Measurements from ENCODE around the gene ERCC5. TPM values are rescaled to one million over a fixed set of nuclear protein-coding genes. Genes with fewer than 3 reads are reported as not detected.

The ERCC5 gene
- total RNA-seq (2014; rRNA removed; shearing (Covaris generic)): 24.4 and 26.8 TPM in 2 replicates

DNA sequence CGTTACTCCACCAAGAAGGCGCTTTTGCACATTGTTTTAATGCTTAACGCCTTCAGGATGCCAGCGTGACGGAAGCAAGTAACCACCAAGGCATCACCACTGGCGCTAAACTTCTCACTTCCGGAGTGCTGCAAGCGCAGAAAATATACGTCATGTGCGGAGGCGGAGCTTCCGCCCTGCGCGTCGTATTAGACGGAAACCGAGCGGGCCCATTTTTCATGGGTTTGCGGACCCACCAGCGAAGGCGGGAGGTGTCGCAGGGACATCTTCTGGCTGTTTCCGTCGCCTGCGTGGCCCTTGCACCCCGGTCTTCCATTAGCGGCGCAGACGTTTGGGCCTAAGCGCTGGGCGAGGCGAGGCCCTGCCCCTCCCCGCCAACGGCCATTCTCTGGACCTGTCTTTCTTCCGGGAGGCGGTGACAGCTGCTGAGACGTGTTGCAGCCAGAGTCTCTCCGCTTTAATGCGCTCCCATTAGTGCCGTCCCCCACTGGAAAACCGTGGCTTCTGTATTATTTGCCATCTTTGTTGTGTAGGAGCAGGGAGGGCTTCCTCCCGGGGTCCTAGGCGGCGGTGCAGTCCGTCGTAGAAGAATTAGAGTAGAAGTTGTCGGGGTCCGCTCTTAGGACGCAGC, at the start of gene ERCC5:
Gene ERCC5, plus strand, starts transcription at position 403 of the 631 bp plus-strand sequence. CDS start 235 bp downstream, outside the sequence.
- peak within 1 kb of the TSS; percentile 85 for H3K4me3 ChIP-seq (ENCODE audit: insufficient read depth, low read depth, low read length)
- DNase-seq: peak; percentile 76
- no peaks in the 10 kb centered on the region for H3K36me3 ChIP-seq (replicated peaks; ENCODE audit: control insufficient read depth, insufficient read depth, low read length)
- no peaks in the 10 kb centered on the region for H3K27me3 ChIP-seq (ENCODE audit: control insufficient read depth, insufficient read depth, low read length)

DNA sequence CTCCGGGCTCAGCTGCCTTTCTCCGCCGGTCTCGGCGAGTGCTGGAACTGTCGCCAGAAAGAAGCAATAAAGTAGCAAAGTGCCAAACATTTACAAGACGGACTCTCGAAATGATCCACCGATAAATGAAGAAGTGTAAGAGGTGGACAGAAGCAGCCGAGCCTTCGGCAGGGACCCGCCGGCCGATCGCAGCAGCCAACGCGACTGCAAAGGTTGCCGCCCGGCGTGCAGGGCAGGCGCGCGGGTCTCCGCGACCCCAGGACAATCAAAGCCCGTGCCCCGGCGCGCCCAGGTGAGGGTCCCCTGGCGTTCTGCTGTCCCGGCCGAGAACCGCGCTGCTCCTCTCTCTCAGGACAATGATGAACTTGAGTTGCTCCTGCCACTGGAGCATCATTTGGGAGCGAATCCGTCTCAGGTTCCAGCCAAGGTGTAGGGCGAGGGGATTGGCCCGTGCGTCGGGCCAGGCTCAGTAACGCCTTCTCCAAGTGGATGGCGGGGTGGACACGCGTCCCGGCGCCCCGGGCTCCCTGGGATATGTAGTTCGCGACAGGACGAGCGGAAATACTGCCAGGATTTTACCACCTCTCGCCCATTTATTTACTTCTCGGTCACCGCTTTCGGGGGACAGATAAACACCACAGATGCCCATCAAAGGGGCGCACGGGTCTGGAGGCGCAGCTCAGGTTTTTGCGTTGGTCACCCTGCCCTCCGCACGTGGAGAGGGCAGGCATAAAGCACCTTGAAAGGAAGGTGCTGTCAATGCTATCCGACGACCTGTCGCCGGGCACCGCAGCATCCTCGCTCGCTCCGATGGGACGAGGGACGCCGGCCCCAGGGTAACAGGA, 47.0 kb upstream of the ERCC5 start, which contains the start of the genes BIVM and POGLUT2:
Gene BIVM, plus strand, starts transcription at position 539 of the 845 bp plus-strand sequence. CDS start 8,149 bp downstream, outside the sequence.
Gene POGLUT2, minus strand, starts transcription at position 396 of the 845 bp plus-strand sequence. Its CDS starts 306 bp downstream, at position 90.
- Histone ChIP-seq H3K36me3 (replicated peaks; ENCODE audit: control insufficient read depth, insufficient read depth, low read length) (no peaks in the 10 kb centered on the region), H3K27me3 (ENCODE audit: control insufficient read depth, insufficient read depth, low read length) (peaks cover 11% of the 10 kb centered on the region), H3K4me3 (ENCODE audit: insufficient read depth, low read depth, low read length) (peak within 1 kb of the TSS; percentile 78)
- DNase-seq: peak; percentile 96

DNA sequence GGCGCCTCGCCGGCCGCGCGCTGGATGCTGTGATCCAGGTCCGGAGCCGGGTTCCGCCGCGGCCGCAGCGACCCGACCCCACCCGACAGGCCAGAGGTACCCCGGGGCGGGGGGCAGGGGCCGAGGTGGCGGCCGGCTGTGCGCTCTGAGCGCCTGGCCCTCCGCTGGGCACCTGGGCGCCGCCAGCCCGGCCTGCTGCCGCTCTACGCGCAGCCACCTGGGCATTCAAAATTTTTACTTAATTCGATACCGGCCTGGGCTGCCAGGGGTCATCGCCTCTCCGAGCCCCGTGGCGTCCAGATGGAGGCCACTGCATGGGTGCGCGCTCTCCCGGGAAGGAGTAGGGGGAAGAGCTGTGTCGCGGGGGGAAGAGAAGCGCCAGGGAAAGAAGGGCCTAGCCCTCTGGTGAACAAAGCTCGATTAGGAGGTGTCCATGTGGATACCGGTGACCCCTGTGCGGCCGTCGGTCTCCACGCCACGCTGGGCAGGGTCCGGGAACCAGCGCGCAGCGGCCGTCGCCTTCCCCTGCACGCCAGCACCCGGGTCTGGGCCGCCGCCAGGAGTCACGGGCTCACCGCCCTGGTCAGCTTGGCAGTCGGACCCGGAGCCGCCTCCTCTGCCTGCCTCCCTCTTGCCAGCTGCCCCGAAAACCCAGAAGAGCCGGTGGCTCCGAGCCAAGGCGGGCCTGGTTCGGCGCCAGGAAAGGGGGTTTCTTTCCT, 46.2 kb upstream of the ERCC5 start:
- Histone ChIP-seq H3K27me3 (ENCODE audit: control insufficient read depth, insufficient read depth, low read length) (peaks cover 11% of the 10 kb centered on the region), H3K4me3 (ENCODE audit: insufficient read depth, low read depth, low read length) (peak overlapping the region; percentile 78), H3K36me3 (replicated peaks; ENCODE audit: control insufficient read depth, insufficient read depth, low read length) (no peaks in the 10 kb centered on the region)
- peak; percentile 72 for DNase-seq

DNA sequence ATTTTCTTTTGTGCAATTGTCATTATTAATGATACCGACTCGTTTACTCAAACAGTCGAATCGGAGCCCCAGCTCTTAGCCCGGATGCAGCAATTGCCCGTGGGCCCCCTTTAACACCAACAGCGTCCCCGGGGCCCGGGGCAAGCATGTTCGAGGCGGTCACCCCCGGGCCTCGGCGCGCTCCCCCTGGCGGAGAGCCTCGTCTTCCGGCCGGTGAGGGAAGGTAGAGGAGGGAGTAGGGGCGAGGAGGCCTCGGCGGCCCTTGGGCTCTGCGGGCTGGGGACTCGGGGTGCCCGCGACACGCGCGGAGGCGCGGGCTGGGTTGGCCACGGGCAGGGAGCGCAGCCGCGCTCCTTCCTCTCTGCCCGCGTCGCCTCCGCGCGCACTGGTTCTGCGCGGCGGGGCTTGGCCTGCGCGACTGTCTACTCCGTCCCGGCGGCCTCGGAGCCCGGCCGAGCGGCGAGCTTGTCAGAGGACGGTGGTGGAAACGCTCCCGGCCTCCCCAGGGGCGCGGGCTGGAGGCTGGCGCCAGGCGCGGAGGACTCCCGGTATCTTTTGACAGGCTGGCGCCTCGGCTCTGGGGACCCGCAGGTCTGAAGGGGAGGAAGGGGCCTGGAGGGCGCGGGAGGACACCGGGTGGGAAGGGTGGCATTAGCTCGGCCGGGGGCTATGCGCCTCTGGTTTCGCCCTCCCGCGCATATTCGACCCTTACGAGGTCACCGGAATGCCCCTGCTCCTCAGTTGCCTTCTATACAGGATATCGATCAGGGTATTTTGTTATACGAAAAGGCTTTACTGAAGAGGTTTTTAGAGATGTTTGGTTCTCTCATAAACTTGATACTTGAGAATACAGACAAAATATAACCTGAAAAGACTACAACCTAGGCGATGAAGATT, 45.4 kb upstream of the ERCC5 start:
- peaks cover 11% of the 10 kb centered on the region for H3K27me3 ChIP-seq (ENCODE audit: control insufficient read depth, insufficient read depth, low read length)
- H3K36me3 ChIP-seq (replicated peaks; ENCODE audit: control insufficient read depth, insufficient read depth, low read length): no peaks in the 10 kb centered on the region
- DNase-seq: peak; percentile 93
- H3K4me3 ChIP-seq (ENCODE audit: insufficient read depth, low read depth, low read length): peak overlapping the region; percentile 78

DNA sequence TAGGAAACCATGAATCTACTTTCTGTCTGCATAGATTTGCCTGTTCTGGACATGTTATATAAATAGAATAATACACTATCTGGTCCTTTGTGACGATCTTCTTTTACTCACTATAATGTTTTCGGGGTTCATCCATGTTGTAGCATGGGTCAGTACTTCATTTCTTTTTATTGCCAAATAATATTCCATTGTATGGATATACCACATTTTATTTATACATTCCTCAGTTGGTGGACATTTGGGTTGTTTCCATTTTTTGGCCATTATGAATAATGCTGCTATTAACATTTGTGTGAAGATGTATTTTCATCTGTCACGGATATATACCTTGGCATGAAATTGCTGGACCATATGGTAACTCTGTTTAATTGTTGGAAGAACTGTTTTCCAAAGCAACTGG, 40.2 kb upstream of the ERCC5 start:
- peaks cover 2% of the 10 kb centered on the region; the same call in 1 of the 2 replicates for H3K27me3 ChIP-seq (ENCODE audit: control insufficient read depth, insufficient read depth, low read length)
- no peak for DNase-seq
- H3K36me3 ChIP-seq (replicated peaks; ENCODE audit: control insufficient read depth, insufficient read depth, low read length): no peaks in the 10 kb centered on the region
- no peak overlapping the region for H3K4me3 ChIP-seq (ENCODE audit: insufficient read depth, low read depth, low read length)

DNA sequence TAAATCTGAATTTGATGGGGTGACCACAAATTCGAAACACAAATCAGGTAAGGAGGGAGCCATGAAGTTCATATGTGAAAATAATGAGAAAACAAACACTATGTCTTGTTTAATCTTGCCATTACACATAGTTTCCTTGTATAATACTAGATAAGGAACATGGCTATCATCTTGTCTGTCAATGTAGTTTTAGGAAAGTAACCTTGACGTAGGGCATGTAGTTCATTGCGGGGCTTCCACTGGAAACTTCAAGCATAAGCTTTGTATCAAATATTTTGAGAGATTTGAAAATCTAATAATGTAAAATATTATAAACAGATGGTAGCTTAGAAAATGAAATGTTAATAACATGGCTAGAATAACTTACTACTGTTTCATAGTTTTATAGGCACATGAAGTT, 38.1 kb upstream of the ERCC5 start:
- Histone ChIP-seq H3K36me3 (replicated peaks; ENCODE audit: control insufficient read depth, insufficient read depth, low read length) (no peaks in the 10 kb centered on the region), H3K27me3 (ENCODE audit: control insufficient read depth, insufficient read depth, low read length) (no peaks in the 10 kb centered on the region), H3K4me3 (ENCODE audit: insufficient read depth, low read depth, low read length) (no peak overlapping the region)
- DNase-seq: no peak

DNA sequence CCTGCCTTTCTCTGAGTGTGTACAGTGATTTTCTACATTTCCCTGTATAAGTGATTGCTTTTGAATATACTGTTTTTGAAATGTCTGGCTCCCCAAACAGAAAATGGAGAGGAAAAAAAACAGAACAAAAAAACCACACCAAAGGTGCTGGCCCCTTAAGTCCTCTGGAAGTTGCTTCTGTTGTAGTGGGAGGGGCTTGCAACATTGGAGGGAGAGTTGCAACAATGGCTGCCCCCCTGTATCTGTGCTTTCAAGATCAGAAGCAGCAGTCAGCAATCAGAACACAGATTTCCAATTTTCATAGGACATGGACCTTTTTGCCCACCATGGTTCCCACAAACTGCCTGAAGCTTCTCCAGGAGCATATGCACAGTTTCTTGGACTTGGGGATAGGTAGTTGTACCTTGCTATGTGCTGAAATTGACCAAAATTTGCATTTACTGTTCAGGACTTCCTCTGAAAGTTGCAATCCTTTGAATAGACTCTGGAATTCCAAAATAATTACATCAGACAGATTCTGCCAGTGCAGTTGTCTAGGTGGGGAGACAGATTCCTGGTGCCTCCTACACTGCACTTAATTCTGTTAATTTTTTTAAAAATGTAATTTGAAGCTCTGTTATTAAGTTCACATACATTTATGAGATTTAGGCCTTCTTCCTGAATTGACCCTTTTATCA, 33.1 kb upstream of the ERCC5 start:
- H3K27me3 ChIP-seq (ENCODE audit: control insufficient read depth, insufficient read depth, low read length): no peaks in the 10 kb centered on the region
- peak; percentile 57 for DNase-seq
- no peaks in the 10 kb centered on the region for H3K36me3 ChIP-seq (replicated peaks; ENCODE audit: control insufficient read depth, insufficient read depth, low read length)
- no peak overlapping the region for H3K4me3 ChIP-seq (ENCODE audit: insufficient read depth, low read depth, low read length)

DNA sequence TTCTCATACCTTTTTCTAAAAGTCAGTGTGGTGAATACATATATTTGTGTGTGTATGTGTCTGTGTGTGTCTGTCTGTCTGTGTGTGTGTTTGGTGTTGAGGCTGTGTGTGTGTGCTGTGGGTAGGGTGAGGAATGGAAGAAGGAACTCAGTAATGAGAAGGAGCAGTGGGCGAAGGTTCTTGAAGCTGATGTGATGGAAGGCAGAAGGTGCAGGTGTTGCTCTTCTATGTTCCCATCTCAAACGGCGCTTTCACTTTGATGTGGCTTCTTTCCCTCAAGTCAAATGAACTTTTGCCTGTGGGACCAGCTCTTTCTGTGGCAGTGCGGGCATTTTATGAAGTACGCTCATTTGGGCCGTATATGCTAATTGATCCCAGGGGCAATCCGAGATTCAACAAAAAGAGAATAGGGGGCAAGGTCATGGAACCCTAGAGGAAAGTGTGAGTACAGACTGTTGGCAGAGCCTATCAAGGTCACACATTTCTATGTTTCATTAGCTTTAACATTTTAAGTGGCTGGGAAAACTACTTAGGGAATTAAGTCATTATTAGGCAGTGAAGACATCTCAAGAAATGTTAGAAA, 31.7 kb upstream of the ERCC5 start:
- no peak for DNase-seq
- no peaks in the 10 kb centered on the region; the same call in 1 of the 2 replicates for H3K36me3 ChIP-seq (replicated peaks; ENCODE audit: control insufficient read depth, insufficient read depth, low read length)
- H3K27me3 ChIP-seq (ENCODE audit: control insufficient read depth, insufficient read depth, low read length): no peaks in the 10 kb centered on the region
- no peak overlapping the region for H3K4me3 ChIP-seq (ENCODE audit: insufficient read depth, low read depth, low read length)

DNA sequence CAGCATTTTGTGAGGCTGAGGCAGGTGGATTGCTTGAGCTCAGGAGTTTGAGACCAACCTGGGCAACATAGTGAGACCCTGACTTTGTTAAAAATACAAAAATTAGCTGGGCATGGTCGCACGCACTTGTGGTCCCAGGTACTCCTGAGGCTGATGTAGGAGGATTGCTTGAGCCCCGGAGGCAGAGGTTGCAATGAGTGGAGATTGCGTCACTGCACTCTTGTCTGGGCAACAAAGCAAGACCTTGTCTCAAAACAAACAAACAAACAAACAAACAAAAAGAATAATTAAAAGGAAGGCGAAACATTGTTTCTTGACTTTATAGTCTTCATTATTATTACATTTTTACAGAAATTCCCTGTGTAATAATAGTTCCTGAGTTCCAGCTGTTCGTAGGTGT, 31.0 kb upstream of the ERCC5 start:
- Histone ChIP-seq H3K36me3 (replicated peaks; ENCODE audit: control insufficient read depth, insufficient read depth, low read length) (no peaks in the 10 kb centered on the region; the same call in 1 of the 2 replicates), H3K4me3 (ENCODE audit: insufficient read depth, low read depth, low read length) (no peak overlapping the region), H3K27me3 (ENCODE audit: control insufficient read depth, insufficient read depth, low read length) (no peaks in the 10 kb centered on the region)
- no peak for DNase-seq

DNA sequence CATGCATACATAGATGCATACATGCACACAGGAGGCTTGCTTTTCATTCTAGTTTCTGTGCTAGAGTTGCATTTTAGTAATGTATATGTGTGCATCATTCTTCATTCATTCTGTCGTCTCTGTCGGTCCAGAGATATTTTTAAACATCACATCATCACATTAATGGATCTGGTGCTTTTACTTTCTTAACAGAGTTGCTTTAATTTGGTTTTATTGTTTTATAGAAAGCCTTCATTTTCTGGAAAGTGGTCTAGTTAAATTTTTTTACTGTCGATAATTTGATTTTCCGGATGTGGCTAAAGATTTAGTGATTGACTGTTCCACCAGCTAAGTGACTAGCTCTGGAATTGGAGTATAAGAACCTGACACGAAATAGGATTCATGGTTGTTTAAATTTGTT, 30.0 kb upstream of the ERCC5 start:
- DNase-seq: no peak
- no peaks in the 10 kb centered on the region; the same call in 1 of the 2 replicates for H3K36me3 ChIP-seq (replicated peaks; ENCODE audit: control insufficient read depth, insufficient read depth, low read length)
- H3K4me3 ChIP-seq (ENCODE audit: insufficient read depth, low read depth, low read length): no peak overlapping the region
- H3K27me3 ChIP-seq (ENCODE audit: control insufficient read depth, insufficient read depth, low read length): no peaks in the 10 kb centered on the region

DNA sequence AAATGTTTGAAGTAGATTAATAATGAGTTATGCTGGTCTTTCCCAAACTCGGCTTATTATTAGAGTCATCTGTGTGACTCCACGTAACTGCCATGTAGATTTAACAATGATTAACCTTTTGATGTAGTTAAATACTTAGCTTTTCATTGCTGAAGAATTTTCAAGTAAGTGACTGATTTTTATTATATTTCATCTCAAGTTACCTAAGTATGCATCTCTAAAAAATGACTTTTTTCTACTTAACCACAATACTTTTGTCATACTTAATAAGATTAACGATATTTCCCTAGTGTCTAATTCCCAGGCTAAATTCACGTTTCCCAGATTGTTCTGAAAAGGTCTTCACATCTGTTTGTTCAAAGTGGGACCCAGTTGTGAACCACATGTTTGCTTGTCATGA, 29.1 kb upstream of the ERCC5 start:
- DNase-seq: no peak
- no peak overlapping the region for H3K4me3 ChIP-seq (ENCODE audit: insufficient read depth, low read depth, low read length)
- no peaks in the 10 kb centered on the region; the same call in 1 of the 2 replicates for H3K36me3 ChIP-seq (replicated peaks; ENCODE audit: control insufficient read depth, insufficient read depth, low read length)
- no peaks in the 10 kb centered on the region for H3K27me3 ChIP-seq (ENCODE audit: control insufficient read depth, insufficient read depth, low read length)

DNA sequence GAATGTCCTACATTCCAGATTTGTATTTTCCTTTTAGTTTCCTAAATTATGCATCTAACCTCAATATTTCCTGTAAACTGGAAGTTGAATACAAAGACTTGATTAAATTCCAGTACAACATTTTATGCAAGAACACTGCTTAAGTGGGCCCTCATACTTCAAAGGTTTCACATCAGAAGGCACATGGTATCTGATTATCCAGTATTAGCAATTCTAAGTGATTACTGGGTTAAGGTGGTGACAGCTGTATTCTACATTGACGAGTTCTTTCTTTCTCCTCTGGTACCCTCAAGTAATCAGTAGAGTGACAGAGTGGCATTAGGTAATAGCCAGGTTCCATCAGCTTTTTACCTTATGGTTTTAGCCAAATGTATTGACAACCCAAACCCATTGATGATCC, 28.6 kb upstream of the ERCC5 start:
- no peaks in the 10 kb centered on the region; the same call in 1 of the 2 replicates for H3K36me3 ChIP-seq (replicated peaks; ENCODE audit: control insufficient read depth, insufficient read depth, low read length)
- no peaks in the 10 kb centered on the region for H3K27me3 ChIP-seq (ENCODE audit: control insufficient read depth, insufficient read depth, low read length)
- H3K4me3 ChIP-seq (ENCODE audit: insufficient read depth, low read depth, low read length): no peak overlapping the region
- no peak for DNase-seq

DNA sequence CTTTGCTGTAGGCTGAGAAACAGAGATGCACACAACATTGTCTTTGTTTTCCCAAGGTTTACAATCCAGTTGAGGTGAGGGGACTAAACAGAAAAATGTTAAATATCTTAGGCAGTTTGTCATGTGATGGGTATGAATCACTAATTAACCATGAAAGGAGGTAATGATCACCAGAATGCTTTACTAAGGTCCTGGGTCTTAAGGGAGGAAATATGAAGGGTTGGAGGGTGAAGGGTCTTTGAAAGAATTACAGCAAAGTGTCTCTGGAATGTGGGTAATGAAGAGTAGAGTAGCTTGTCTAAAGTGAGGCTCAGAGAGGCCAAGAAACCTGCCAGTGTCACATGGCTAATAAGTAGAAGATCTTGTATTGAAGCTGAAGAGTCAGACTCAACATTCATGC, 27.9 kb upstream of the ERCC5 start:
- DNase-seq: no peak
- Histone ChIP-seq H3K36me3 (replicated peaks; ENCODE audit: control insufficient read depth, insufficient read depth, low read length) (no peaks in the 10 kb centered on the region; the same call in 1 of the 2 replicates), H3K4me3 (ENCODE audit: insufficient read depth, low read depth, low read length) (no peak overlapping the region), H3K27me3 (ENCODE audit: control insufficient read depth, insufficient read depth, low read length) (no peaks in the 10 kb centered on the region)
